GM19397 (cell line): Measurements from ENCODE around the gene CYP11A1.
"Not testable (repeated sequence)": the region's sequence is repeated elsewhere in the genome, so short reads cannot be mapped to it uniquely, and the experiment has no call there.

Experiments used
- ATAC-seq: cut with Tn5 transposase; IDR thresholded peaks from one replicate; pipeline ENCODE4 v1.9.1; 2021; ENCODE audit warnings: mild to moderate bottlenecking, moderate library complexity; ENCODE audit not compliant: unreplicated experiment

The CYP11A1 gene

DNA sequence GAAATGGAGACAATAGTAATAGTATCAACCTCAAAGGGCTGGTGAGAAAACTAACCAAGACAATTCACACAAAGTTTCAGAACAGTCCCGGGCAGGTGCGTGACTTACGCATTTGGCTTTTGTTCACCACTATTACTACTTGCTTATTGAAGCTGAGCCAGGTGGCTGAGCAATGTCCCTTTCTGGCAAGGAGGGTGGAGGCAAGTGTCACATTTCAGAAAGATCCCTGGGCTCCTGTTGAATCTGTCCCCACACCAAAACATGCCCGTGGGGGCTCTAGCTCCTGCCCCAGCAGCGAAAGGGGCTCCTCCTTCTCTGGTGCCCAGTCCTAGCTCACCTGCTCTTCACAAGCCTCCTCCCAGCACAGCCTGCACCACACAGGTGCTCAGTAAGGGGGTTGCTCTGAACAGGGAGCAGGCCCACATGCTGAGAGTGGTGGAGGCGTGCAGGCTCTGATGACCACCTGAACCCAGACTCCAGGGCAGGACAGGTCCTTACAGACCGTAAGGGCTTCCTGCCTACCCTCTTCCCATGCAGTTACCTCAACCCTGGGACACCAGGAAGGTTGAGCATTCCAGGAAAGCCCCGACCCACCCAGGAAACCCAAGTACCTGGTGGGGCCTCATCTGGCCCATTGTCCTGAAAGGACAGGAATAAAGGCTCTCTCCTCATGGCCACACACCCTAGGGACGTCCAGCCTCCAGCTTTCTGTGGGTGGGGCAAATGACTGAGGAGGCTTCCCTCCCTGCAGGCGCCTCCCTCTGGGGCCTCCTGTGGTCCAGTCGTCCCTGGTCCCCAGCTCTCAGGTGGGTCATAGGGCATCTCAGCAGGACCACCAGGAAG, 33.7 kb upstream of the CYP11A1 start:
- ATAC-seq: no peak

DNA sequence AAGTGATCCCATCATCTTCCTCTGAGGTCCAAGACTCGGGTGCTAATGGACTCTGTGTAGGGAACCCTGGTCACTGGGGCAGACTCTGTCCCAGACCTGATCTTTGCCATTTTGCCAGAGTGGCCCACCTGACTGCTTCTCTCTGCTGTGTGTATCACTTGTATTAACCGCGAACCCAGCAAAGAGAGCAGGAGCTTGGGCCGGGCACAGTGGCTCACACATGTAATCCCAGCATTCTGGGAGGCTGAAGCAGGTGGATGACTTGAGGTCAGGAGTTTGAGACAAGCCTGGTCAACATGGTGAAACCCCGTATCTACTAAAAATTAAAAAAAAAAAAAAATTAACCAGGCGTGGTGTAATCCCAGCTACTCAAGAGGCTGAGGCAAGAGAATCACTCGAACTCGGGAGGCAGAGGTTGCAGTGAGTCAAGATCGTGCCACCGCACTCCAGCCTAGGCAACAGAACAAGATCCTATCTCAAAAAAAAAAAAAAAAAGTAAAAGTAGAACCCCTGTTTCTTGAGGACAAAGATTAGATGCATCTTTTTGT, 32.9 kb upstream of the CYP11A1 start:
- ATAC-seq: no peak

DNA sequence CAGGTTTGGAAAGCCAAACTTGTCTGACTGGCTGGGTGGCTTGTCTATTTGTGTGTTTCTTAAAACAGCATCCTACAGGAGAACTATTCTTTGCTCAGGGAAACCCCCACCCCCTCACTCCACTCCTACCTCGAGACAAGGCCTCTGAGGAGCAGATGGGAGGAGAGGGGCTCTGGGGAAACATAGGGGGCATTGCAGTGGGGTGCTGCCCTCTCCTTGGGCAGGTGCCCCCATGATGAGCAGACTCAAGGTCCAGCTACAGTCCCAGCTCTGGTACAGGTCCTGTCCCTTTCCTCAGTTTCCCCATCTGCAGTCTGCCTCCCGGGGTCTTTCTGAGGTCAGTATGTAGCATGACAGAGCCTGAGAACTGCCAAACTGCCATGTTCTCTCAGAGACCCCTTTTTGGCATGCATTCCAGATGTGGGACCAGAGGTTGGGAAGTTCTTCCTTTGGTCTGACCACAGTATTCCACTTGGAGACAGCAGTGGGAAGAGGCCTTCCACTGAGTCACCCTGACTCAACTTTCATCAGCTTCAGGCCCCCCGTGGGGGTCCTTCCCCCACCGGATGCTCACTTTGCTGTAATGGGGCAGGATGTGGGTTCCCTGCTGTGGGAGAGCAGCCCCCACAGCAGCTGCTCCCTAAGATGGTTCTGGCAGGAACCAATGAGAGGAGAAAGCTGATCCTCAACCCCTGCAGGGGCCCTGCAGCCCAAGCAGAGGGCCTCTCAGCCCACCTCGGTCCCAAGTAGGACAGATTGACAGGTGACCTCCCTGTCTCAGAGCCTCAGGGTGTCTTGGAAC, 32.3 kb upstream of the CYP11A1 start:
- ATAC-seq: no peak

DNA sequence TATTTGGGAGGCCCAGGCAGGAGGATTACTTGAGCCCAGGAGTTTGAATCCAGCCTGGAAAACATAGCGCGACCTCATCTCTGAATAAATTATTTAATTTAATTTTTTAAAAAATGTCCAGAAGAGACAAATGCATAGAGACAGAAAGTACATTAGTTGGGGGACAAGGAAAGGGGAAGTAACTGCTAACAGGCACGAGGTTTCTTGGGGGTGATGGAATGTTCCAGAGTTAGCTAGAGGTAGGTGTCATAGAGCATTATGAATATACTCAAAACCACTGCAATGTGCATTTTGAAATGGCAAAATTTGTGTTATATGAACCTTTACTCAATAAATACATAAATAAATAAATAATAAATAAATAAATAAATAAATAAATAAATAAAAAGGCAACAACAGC, 31.7 kb upstream of the CYP11A1 start:
- ATAC-seq: no peak

DNA sequence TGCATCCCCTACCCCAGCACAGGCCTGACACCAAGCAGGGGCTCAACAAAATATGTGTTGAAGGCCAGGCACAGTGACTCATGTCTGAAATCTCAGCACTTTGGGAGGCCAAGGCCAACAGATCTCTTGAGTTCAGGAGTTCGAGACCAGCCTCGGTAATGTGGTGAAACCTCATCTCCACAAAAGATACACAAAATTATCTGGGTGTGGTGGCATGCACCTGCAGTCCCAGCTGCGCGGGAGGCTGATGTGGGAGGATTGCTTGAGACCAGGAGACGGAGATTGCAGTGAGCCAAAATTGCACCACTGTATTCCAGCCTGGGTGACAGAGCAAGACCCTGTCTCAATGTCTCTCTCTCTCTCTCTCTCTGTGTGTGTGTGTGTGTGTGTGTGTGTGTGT, 30.7 kb upstream of the CYP11A1 start:
- no peak for ATAC-seq

DNA sequence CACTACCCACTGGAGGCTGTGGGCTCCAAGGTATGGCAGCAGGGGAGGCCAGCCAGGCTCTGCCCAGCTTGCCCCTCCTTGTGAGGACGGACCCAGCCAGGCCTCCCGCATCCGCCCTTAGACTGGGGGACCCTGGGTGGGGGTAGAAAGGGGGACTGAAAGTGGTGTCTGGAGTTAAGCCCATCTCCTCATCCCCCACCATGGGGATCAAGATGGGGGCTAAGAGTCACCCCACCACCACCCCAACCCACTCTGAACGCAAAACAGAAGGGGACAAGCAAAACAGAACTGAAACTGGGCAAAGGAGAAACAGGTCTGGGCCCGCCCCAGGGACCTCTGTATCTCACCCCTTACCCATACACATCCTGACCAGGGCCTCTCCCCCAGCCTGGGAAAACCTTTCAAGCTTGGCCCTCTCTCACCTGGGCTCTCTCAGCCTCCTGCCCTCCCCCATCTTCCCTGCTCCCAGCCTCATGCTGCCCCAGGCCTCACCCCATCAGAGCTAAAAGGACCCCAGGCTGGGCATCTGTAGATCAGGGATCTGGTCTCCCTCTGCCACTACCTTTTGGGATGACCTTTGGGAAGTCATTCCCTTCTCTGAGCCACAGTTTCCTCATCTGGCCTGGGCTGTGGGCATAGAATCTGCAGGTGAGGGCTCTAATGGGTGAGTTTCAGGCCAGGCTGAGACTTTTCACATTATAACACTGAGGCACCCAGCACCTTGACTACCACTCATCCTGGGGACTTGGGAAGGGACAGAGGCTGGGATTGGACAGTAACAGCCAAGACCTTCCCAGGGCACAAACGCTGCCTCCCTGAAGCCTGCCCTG, 30.0 kb upstream of the CYP11A1 start:
- ATAC-seq: no peak

DNA sequence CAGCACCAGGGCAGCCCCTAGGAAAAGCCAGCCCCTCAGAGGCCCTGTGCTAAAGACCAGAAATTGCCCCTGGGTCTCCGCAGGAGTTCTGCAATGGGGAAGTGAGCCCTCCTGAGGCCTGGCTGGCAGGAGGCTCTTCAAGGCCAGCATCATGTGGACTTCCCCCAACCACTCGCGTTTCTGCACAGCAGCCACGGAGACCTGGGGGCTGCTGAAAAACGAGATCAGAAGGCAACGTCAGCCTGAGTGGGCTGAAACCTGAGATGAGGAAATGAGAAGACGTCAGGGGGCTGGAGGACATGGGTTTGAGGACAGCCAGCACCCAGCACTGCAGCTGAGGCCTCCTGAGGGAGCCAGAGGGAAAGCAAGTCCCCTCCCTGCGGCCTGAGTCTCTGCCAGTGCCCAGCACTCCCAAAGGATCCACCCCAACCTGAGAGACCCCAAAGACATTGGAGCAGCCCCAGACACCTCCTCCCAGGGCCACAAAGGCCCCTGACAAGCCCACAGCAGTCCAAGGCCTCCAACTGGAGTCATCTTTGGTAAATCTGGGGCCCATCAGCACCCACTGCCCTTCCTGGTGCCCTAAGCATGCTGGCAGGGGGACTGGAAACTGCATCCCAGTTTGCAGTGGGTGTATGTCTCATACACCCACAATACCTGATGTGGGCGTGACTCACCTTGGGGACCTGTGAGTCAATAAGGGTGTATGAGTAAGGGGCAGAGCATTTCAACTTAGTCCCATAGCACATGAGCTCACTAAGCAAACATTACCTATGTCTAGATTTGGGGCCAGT, 29.2 kb upstream of the CYP11A1 start:
- no peak for ATAC-seq

- no peak for ATAC-seq
Observed at GRCh38 chr15:74396146-74396438, 28.6 kb upstream of the CYP11A1 start.

DNA sequence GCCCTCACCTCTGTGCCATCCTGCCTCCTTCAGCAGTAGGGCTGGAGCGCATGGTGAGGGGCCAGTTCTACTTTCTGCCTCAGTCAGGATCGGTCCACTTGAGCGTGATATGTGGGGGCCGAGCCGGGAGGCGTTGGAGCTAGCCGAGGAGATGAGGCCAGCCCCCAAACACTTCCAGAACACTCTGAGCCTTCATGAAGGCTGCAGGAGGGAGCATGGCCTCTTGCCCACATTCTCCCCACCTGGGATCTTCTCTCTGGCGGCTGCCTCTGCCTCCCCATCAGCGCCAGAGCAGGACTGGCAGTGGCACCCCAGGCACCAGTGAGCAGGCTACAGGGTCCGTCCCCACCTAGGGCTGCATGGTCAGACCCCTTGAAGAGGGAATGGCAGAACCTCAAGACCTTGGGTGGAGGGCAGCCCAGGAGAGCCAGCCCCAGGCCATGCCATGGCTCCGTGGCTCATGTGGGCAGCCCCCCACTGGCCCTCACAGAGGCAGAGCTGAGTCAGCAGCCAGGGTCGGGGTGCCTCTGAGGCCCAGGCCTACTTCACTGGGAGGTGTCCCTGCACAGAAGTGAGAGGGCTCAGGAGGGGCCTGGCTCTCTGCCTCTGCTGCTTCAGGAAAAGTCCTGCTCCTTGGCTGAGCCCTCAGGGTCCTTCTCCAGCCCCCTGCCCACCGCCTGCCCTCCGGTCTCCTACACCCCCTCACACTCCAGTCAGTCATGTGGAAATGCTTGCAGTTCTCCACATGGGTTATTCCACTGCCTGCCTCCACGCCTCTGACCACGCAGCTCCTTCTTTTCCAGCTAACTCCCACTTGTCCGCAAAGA, 28.1 kb upstream of the CYP11A1 start:
- ATAC-seq: no peak

- ATAC-seq: no peak
Observed at GRCh38 chr15:74394090-74394846, 26.8 kb upstream of the CYP11A1 start.

DNA sequence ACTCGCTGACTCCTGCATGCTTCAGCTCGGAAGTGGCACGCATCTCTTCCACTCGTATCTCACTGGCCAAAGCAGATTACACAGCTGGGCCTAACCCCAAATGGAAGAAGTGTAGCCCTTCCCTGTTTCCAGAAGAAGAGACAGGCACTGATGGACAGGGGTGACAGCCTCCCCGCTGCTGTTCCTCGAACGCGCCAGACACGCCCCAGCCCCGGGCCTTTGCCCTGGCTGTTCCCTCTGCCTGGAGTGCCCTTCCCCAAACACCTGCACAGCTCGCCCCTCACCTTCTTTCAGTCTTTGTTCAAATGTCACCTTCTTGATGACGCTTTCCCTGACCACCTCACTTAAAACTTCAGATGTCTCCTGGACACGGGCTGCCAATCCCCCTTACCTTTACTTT, 26.0 kb upstream of the CYP11A1 start:
- no peak for ATAC-seq

DNA sequence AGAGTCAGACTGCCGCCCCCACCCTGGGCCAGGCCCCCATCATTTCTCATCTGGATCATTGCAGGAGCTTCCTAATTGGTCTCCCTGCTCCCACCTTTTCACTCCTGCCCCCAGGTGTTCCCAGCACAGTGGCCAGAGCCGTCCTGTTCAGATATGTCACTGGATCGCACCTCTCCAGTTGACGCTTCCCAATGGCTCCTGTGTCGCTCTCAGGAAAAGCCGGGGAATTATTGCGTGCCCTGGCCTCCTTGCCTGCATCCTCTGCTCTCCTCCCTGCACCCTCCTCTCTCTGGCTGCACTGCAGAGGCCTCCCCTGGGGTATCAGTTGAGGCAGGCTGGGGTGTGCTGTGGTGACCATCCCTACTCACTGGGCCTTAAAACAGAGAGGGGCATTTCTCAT, 25.5 kb upstream of the CYP11A1 start:
- ATAC-seq: no peak

DNA sequence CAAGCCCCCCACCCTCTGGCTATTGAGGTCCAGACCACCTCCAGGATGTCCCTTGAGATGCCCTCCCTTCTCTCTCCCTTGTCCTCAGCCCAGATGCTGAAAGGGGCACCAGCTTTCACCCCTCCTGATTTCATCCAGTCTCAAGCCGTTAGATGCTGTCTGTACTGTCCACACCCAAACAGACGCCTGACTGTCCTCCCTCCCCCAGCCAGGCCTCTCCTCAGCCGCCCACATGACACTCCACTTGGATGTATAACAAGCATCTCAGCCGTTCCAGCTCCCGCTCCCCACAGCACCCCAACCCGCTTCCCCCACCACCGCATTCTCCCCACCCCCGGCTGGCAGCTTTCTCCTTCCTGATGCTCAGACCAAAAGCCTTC, 25.0 kb upstream of the CYP11A1 start:
- no peak for ATAC-seq

GRCh38 chr15:74391582-74392450, 24.4 kb upstream of the CYP11A1 start:
- no peak for ATAC-seq

- ATAC-seq: no peak
Observed at GRCh38 chr15:74390647-74391288, 23.3 kb upstream of the CYP11A1 start.

DNA sequence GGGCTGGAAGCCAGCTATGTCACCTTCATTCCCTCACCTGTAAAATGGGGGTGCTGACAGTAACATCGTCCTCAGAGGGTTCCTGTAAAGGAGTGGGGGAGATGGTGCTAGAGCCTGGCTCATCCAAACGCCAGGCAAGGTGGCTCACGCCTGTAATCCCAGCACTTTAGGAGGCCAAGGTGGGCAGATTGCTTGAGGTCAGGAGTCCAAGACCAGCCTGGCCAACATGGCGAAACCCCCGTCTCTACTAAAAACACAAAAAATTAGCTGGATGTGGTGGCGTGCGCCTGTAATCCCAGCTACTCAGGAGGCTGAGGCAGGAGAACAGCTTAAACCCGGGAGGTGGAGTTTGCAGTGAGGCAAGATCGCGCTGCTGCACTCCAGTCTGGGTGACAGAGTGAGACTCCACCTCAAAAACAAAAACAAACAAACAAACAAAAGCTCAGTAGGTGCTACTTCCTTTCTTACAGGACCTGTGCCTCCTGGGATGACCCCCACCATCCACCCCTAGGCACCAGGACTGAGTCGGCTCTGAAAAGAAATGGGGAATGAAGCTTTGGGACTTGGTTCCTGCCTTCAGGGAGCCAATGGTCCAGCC, 22.7 kb upstream of the CYP11A1 start:
- not testable (repeated sequence) for ATAC-seq
